Measurements from ENCODE around the gene RPTN. TPM values are rescaled to one million over a fixed set of nuclear protein-coding genes. Genes with fewer than 3 reads are reported as not detected.

The RPTN gene
- total RNA-seq, 1 experiment from 2014 or later, result not detected

DNA sequence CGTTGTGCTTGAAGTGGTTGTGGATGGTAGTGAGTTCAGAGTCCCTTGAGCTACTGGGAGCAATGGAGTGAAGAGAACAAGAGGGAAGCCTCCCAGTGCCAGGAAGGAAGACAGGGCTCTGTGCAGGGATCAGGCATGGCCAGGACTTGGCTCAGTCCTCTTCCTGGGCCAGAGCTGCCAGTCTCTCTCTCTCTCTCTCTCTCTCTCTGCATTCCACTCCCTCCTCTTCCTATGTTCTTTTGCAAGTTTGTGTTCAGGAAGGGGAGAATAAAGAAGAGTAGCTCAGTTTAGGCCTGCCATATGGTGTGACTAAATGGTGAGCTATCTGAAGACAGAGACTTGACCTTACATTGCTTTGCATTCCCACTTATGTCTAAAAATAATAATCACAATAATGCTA, 20.5 kb upstream of the RPTN start:
- no peak overlapping the region for H3K27ac ChIP-seq (ENCODE audit: low read depth, low read length)
- H3K36me3 ChIP-seq (ENCODE audit: control insufficient read depth in 1 of 2, insufficient read depth in 2 of 2, low read length in 2 of 2), result no peaks in the 10 kb centered on the region
- no peak overlapping the region for H3K4me2 ChIP-seq (ENCODE audit: low read length)
- ChIA-PET RAD21 (ENCODE audit: low non-redundant PET in 1 of 2, low total read pairs in 2 of 2, uncharacterized antibody in 2 of 2, unreplicated experiment in 2 of 2) (no interaction called here), POLR2A (no interaction called here), CTCF (interaction anchor here (1.4 to 9.6 kb wide), 3 partner anchors 39 to 279 kb away, joined by 8 to 130 read pairs (median 56); no protein-coding TSS in a partner anchor)
- intact Hi-C loops (cut with micrococcal nuclease), result no loop called here
- no peaks in the 10 kb centered on the region for H3K9me2 ChIP-seq (ENCODE audit: insufficient read depth)
- H3K9ac ChIP-seq (ENCODE audit: low read length), result no peak overlapping the region
- TF ChIP-seq FOSL1 (IDR thresholded peaks at IDR 0.05; ENCODE audit: low read depth) (no peak), POLR2AphosphoS5 (IDR thresholded peaks at IDR 0.05; ENCODE audit: low read depth, low read length) (no peak), ELF1 (IDR thresholded peaks at IDR 0.05; ENCODE audit: borderline replicate concordance, low read depth) (no peak), ZFX (IDR thresholded peaks at IDR 0.05) (no peak), SP1 (IDR thresholded peaks at IDR 0.05; ENCODE audit: low read depth) (no peak), EZH2 (IDR thresholded peaks at IDR 0.05) (no peak), ZNF274 (IDR thresholded peaks at IDR 0.05; ENCODE audit: low read depth, low read length) (no peak), TCF7L2 (IDR thresholded peaks at IDR 0.05; ENCODE audit: borderline replicate concordance, extremely low read depth, insufficient read depth, insufficient read length) (no peak)
- TF ChIP-seq, protein P1, sequence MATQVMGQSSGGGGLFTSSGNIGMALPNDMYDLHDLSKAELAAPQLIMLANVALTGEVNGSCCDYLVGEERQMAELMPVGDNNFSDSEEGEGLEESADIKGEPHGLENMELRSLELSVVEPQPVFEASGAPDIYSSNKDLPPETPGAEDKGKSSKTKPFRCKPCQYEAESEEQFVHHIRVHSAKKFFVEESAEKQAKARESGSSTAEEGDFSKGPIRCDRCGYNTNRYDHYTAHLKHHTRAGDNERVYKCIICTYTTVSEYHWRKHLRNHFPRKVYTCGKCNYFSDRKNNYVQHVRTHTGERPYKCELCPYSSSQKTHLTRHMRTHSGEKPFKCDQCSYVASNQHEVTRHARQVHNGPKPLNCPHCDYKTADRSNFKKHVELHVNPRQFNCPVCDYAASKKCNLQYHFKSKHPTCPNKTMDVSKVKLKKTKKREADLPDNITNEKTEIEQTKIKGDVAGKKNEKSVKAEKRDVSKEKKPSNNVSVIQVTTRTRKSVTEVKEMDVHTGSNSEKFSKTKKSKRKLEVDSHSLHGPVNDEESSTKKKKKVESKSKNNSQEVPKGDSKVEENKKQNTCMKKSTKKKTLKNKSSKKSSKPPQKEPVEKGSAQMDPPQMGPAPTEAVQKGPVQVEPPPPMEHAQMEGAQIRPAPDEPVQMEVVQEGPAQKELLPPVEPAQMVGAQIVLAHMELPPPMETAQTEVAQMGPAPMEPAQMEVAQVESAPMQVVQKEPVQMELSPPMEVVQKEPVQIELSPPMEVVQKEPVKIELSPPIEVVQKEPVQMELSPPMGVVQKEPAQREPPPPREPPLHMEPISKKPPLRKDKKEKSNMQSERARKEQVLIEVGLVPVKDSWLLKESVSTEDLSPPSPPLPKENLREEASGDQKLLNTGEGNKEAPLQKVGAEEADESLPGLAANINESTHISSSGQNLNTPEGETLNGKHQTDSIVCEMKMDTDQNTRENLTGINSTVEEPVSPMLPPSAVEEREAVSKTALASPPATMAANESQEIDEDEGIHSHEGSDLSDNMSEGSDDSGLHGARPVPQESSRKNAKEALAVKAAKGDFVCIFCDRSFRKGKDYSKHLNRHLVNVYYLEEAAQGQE (IDR thresholded peaks at IDR 0.05; ENCODE audit: low read depth), result no peak
- TF ChIP-seq, protein P2, sequence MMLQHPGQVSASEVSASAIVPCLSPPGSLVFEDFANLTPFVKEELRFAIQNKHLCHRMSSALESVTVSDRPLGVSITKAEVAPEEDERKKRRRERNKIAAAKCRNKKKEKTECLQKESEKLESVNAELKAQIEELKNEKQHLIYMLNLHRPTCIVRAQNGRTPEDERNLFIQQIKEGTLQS (IDR thresholded peaks at IDR 0.05), result no peak
- ATAC-seq (no peak), DNase-seq (ENCODE audit: low read depth, low spot score) (no peak)
- no peaks in the 10 kb centered on the region for H3K27me3 ChIP-seq (ENCODE audit: insufficient read depth, low read length)
- H2AFZ ChIP-seq (ENCODE audit: low read depth, low read length, poor library complexity, severe bottlenecking), result no peak overlapping the region
- BruUV-seq (replicated peaks), result no TSS peak
- no peaks in the 10 kb centered on the region for H4K20me1 ChIP-seq (ENCODE audit: insufficient read depth)
- H3K4me3 ChIP-seq (replicated peaks in 1 of 2; ENCODE audit: low read depth in 1 of 2, low read length in 2 of 2), result no peak overlapping the region
- H3K79me2 ChIP-seq (ENCODE audit: insufficient read depth, low read length), result no peaks in the 10 kb centered on the region
- no peaks in the 10 kb centered on the region for H3K9me3 ChIP-seq (ENCODE audit: control insufficient read depth in 1 of 2, insufficient read depth in 1 of 2, low read depth in 1 of 2, low read length in 2 of 2)
- H3K4me1 ChIP-seq (ENCODE audit: control insufficient read depth in 1 of 2, insufficient read depth in 2 of 2, low read length in 2 of 2), result peaks cover 0 to 12% of the 10 kb centered on the region in 2 experiments; a peak in 2 of 4 replicates
